Stomach (tissue), 9 donors: ENCODE results near the gene CENPM. TPM values are rescaled to one million over a fixed set of nuclear protein-coding genes. Genes with fewer than 3 reads are reported as not detected.
A peak's percentile ranks its signal among the peaks of the same experiment; 100 is the strongest.

Source experiments
- DNase-seq, 2 donors: peaks; one replicate each; pipeline versions ENCODE4 v3.0.0 to v3.0.0-alpha.2; 2013 to 2019
- H3K27ac ChIP-seq, 5 donors: fragments of 200-600 bp in 4 of 5; sonication (generic) in 4 of 5; one replicate each; pipeline ENCODE4 v1.5.1; 2013 to 2019; ENCODE audit warnings: mild to moderate bottlenecking in 1 of 5, moderate library complexity in 1 of 5
- H3K27me3 ChIP-seq, 3 donors: fragments of 200-600 bp; sonication (generic); one replicate each; pipeline ENCODE4 v1.5.1; 2017 to 2019; ENCODE audit warnings: mixed run types in 1 of 3
- H3K36me3 ChIP-seq, 4 donors: fragments of 200-600 bp; sonication (generic); 1 replicate in 3 of 4; 2 replicates in 1 of 4; pipeline ENCODE4 v1.5.1; 2016 to 2019
- H3K4me1 ChIP-seq, 4 donors: fragments of 200-600 bp; sonication (generic); one replicate each; pipeline ENCODE4 v1.5.1; 2016 to 2019
- H3K4me3 ChIP-seq, 4 donors: fragments of 200-600 bp; sonication (generic) in 3 of 4; one replicate each; pipeline ENCODE4 v1.5.1; 2016 to 2019; ENCODE audit warnings: mild to moderate bottlenecking in 1 of 4
- H3K9me3 ChIP-seq, 4 donors: fragments of 200-600 bp; sonication (generic); one replicate each; pipeline ENCODE4 v1.5.1; 2016 to 2019
- EP300 ChIP-seq: sonication (generic); formaldehyde crosslinking; IDR thresholded peaks from one replicate; pipeline ENCODE4 v1.6.1; 2017; ENCODE audit warnings: antibody characterized with exemption
- POLR2A ChIP-seq, 4 donors: fragments of 450-650 bp; IDR thresholded peaks; one replicate each; pipeline ENCODE4 v1.6.1; 2016; ENCODE audit warnings: antibody characterized with exemption in 4 of 4, control low read depth in 2 of 4, mild to moderate bottlenecking in 1 of 4, moderate library complexity in 1 of 4
- POLR2AphosphoS5 ChIP-seq, 3 donors: sonication (generic); formaldehyde crosslinking; IDR thresholded peaks; one replicate each; pipeline ENCODE4 v1.6.1; 2016; ENCODE audit warnings: antibody characterized with exemption in 3 of 3
- WGBS, 5 donors: extraction: QIAGEN DNeasy Blood & Tissue Kit in 3 of 5; methylation state at CpG; one replicate each; pipeline versions ENCODE4 v1.1.5 to v1.1.7; 2013 to 2018; 5-methylcytosine and 5-hydroxymethylcytosine counted together
- intact Hi-C: fragments of 100-400 bp; cut with DNase I; formaldehyde crosslinking; loops from one replicate; pipeline ENCODE4 v1.15.1; 2023; ENCODE audit warnings: low total_unique reads
- polyA plus RNA-seq, 3 donors: library from polyadenylated mRNA; stranded (reverse); fragments of 200-250 nt; gene quantifications; one replicate each; pipeline ENCODE4 v1.2.3, GENCODE V29; 2013
- total RNA-seq, 5 donors: library from RNA; depleted of rRNA; stranded (reverse); fragments of >200 nt; gene quantifications; one replicate each; pipeline versions ENCODE4 v1.1.0 to v1.2.3, GENCODE V29; 2014 to 2016
- TF ChIP-seq, protein P1 (sequence below), 7 experiments: fragments of 450-650 bp in 4 of 7; fragments of 200-600 bp in 3 of 7; sonication (generic) in 3 of 7; IDR thresholded peaks; one replicate each; pipeline ENCODE4 v1.5.1; 2016 to 2019; ENCODE audit warnings: antibody characterized with exemption in 7 of 7, control low read depth in 2 of 7, mild to moderate bottlenecking in 1 of 7
- donor health status: healthy with polysubstance abuse.
- donor health status: Bipolar disorder and iron deficiency.
- donor health status: healthy.

CENPM gene
- total and polyA plus RNA-seq, 8 donors, result 6.1 to 64.3 (median 15.8) TPM; not detected in 1

DNA sequence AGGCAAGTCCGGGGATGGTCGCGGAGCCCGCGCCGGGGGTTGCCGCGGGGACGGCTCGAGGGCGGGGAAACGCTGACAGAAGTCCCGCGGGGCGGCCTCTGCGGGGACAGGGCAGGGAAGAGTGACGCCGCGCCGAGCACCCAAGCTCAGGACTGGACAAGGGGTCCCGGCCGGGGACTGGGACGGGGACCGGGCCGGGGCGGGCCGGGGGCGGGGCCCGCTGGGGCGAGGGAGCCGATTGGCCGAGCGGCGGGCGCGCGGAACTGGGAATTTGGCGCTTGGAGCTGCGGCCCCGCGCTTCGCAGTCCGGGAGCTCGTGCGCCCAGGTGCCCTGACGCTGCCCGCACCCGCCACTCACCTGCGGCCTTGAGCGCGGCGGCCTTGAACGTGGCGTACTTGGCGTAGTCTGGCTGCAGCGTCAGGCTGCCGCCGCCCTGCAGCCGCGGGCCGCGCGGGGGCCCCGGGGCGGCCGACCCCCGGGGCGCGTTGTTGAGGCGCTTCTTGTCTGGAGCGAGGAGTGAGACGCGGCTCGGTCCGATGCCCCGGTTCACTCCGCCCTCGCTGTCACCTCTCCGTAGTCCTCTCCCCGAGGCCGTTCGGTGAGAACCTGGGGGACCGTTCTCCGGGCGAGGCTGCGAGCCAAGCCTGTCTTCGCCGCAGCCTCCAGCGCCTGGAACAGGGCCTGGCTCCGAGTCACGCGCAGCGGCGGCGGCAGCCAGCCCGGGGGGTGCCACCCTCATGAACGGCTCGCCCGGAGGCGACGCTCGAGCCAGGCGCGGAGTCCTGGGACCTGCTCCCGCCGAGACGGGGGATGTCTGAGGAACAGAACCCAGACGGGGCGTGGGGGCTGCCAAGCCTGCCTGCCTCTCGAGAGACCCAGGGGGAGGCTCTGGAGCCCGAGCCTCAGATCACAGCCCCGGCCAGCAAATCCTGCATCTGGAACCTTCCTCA lies 36.6 kb downstream of the CENPM start:
- peak; percentile 61 to 74 for DNase-seq
- H3K27me3 ChIP-seq, result peaks cover 8 to 67% (median 59%) of the 10 kb centered on the region in 3 donors
- TF ChIP-seq POLR2AphosphoS5 (IDR thresholded peaks at IDR 0.05) (no peak), POLR2A (IDR thresholded peaks at IDR 0.05) (no peak), EP300 (no peak)
- TF ChIP-seq, protein P1, sequence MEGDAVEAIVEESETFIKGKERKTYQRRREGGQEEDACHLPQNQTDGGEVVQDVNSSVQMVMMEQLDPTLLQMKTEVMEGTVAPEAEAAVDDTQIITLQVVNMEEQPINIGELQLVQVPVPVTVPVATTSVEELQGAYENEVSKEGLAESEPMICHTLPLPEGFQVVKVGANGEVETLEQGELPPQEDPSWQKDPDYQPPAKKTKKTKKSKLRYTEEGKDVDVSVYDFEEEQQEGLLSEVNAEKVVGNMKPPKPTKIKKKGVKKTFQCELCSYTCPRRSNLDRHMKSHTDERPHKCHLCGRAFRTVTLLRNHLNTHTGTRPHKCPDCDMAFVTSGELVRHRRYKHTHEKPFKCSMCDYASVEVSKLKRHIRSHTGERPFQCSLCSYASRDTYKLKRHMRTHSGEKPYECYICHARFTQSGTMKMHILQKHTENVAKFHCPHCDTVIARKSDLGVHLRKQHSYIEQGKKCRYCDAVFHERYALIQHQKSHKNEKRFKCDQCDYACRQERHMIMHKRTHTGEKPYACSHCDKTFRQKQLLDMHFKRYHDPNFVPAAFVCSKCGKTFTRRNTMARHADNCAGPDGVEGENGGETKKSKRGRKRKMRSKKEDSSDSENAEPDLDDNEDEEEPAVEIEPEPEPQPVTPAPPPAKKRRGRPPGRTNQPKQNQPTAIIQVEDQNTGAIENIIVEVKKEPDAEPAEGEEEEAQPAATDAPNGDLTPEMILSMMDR (IDR thresholded peaks at IDR 0.05), result no peak

DNA sequence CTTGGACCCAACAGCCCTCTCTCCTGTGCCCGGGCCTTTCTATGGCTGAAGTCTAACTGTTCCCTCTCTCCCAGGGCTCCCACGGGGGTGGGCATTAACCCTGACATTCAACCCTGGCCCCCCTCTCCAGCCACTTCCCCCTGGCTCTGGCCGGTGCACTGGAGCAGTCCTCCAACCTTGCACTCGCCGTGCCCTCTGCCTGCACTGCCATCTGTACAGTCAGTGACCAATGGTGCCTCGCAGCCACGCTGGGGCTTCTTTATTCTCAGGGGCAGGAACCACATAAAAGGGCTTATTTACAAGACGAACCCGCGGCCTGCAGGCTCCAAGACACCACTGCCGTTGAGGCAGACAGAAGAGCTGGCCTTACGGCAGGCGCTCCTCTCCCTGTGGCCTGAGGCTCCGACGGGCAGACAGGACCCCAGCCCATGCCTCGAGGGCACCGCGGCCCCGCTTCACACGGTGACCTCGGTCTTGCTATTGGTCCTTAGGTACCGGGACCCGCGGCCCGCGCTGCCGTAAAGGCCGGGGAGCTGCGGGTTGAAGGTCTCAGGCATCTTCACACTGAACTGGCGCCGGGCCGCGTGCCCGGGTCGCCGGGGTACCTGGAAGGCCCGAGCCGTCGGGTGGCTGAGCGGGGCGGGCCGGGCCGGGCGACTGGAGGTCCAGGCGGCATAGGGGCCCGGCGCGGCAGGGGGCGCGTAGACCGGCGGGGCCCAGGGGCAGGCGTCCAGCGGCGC lies 37.5 kb downstream of the CENPM start:
- Histone ChIP-seq H3K36me3 (peaks cover 14 to 35% (median 33%) of the 10 kb centered on the region in 4 donors), H3K27ac (no peak overlapping the region), H3K27me3 (peaks cover 8 to 59% (median 51%) of the 10 kb centered on the region in 3 donors), H3K9me3 (no peaks in the 10 kb centered on the region), H3K4me1 (peaks cover 25 to 46% (median 36%) of the 10 kb centered on the region in 4 donors), H3K4me3 (peak overlapping the region; percentile 27 to 49 (median 36))
- TF ChIP-seq POLR2A (IDR thresholded peaks at IDR 0.05), result no peak
- TF ChIP-seq POLR2AphosphoS5 (IDR thresholded peaks at IDR 0.05), result no peak
- TF ChIP-seq, protein P1 (IDR thresholded peaks at IDR 0.05), result no peak
- TF ChIP-seq EP300, result no peak
- intact Hi-C loops, result no loop called here
- no peak for DNase-seq
- WGBS, 5 donors, result 19 to 32% (median 26%) methylated on average over 29 to 55 of the region's 55 CpGs

More for the DNA sequence above, 36.6 kb downstream of the CENPM start:
- Histone ChIP-seq H3K4me3 (peak overlapping the region; percentile 27 to 49 (median 36)), H3K27ac (no peak overlapping the region), H3K36me3 (peaks cover 5 to 27% (median 24%) of the 10 kb centered on the region in 4 donors), H3K9me3 (no peaks in the 10 kb centered on the region), H3K4me1 (peaks cover 33 to 54% (median 45%) of the 10 kb centered on the region in 4 donors)
- intact Hi-C loops, result no loop called here
- 1 to 2% (median 1%) methylated on average over 41 to 112 of the region's 112 CpGs for WGBS, 5 donors

DNA sequence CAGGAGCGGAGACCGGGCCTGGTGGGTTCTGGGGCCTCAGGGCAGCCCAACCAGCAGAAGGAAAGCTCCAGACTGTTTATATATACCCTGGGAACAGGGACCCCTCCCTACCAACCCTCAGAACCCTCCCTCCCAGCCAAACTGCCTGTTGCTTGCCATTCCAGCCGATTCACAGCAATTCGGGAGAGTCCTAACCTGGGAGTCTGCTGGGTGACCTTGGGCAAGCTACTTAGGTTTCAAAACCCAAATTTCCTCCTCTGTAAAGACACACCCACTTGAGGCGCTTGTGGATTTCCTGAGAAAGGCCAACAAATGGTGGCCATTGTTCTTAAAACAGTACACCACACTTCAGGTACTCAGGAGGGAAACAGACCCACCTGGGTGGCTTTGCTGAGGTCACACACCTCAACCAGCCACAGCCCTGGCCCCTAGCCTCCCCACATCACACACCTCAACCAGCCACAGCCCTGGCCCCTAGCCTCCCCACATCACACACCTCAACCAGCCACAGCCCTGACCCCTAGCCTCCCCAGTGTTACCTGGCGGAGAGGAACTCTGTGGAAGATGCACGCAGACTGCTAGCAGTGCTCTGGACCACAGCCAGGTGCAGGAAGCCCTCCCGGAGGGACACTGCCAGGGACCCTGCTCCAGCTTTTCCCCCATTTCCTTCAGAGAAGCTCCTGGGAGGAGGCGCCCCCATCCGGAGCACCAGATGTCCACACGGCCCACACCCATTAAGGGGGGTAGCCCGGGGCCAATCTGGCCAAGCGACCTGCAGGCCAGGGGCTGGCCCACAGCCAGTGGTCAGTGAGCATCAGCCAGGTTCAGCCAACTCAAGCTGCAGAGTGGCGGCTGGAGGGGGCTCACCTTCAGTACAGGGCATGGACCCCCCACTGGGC lies 38.3 kb downstream of the CENPM start:
- peaks cover 4 to 51% (median 44%) of the 10 kb centered on the region in 3 donors for H3K27me3 ChIP-seq
- intact Hi-C loops, result no loop called here
- TF ChIP-seq, protein P1 (IDR thresholded peaks at IDR 0.05), result no peak
- TF ChIP-seq EP300 (no peak), POLR2A (IDR thresholded peaks at IDR 0.05) (no peak), POLR2AphosphoS5 (IDR thresholded peaks at IDR 0.05) (no peak)
- DNase-seq, result no peak
- no peaks in the 10 kb centered on the region for H3K9me3 ChIP-seq
- peaks cover 18 to 39% (median 30%) of the 10 kb centered on the region in 4 donors for H3K4me1 ChIP-seq
- H3K36me3 ChIP-seq, result peaks cover 22 to 44% (median 41%) of the 10 kb centered on the region in 4 donors
- H3K27ac ChIP-seq, result no peak overlapping the region
- H3K4me3 ChIP-seq, result no peak overlapping the region
- WGBS, 5 donors, result 46 to 64% (median 49%) methylated on average over 3 to 14 of the region's 14 CpGs
